ENCODE measurements around the gene MVB12B.

MVB12B gene

DNA sequence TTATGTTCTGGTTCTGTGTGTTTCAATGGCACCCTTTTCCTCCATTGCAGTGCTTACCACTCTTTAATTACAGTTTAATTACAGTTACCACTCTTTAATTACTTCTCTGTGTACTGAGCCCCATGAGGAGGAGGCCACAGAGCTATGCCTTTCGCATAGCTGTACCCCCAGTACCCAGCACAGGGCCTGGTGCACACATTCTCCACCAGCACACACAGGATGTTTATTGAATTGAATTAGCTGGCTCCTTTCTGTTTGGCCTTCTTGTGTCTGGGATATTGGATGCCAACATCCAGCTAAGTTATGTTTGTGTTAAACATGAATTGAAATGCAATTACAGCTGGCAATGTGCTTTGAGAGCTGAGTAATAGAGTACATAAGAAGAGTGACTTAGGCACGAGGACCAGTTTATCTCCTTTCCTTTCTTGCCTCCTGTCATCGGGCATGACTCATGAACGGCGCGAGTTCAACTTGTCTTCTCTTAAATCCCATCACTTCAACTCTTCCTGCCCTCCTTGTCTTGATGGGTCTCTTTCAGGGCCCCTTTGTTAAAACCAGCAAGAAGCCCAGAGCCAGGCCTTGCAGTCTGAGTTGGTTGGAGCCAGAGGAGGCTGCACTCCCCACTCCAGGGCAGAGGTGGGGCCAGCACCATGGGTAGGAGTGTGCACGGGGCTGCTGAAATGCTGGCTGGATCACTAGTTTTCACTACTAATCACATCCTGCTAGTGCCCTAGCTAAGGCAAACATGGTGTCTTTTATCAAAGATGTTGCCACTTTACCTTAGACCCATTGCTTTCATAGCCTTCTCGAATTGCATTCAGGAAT is 37.4 kb downstream of the MVB12B start:
- no peak for DNase-seq (ENCODE audit: low read depth)

DNA sequence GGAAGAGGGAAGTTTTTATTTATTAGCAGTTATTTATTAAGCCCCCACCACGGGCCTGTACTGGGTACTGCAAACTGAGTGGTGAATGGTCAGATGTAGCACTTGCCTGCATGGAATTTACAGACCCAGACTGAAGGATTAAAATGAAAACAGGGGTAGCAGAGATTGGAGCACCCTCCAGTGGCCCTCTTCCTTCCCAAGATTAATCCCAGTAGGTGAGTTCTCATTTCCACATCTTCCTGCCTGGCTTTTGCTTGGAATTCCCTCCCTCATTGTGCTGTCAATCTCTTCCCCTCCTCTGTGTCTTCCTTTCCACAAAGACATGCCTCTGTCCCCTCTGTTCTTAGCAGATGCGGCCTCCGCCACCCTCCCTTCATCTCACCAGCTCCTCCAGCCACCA is 39.2 kb downstream of the MVB12B start:
- no peak for DNase-seq (ENCODE audit: low read depth)

DNA sequence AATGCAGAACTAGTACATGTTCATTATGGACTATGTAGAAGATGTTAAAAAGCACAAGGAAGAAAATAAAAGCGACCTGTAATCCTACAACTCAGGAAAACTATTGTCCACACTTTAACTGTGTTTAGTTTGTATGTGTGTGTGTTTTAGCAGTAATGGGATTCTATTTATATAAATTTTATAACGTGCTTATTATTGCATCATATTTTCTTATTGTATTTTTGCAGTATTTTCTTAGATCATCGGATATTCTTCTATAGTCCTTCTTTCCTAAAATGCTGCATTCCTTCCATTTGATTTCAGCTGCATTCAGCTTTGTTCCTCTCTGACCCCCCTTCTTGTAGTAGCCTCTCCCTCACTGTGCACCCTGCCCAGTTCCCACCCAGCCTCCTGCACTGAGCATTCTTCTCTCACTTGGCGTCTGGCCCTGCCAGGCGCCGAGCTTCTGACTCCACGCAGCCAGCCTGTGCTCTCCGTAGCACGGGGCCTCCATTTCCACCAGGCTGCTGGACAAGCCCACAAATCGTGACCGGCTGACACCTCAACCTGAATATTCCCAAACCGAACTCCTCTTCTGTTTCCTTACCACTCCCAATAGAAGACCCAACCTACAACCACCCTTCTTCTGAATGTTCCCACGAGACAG is 39.9 kb downstream of the MVB12B start:
- DNase-seq (ENCODE audit: low read depth), result no peak

DNA sequence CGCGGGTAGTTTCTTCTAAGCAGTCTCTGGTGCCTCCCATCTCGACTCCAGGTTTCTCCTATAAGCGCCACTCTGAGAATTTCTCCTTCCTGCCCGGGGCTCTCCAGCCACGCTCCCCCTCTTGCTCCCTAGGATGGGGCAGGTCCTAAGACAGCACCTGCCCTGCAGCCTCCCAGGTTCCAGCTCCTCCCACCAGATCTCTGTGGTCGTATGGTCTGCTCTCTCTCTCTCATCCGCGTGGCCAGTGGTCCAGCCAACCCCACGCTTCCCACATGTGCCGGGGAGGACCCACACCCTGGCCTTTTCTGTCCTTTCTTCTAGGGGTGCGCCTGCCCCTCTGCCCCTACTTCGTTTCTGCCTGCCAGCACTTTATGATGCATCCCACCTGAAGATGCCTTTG is 40.5 kb downstream of the MVB12B start:
- no peak for DNase-seq (ENCODE audit: low read depth)

DNA sequence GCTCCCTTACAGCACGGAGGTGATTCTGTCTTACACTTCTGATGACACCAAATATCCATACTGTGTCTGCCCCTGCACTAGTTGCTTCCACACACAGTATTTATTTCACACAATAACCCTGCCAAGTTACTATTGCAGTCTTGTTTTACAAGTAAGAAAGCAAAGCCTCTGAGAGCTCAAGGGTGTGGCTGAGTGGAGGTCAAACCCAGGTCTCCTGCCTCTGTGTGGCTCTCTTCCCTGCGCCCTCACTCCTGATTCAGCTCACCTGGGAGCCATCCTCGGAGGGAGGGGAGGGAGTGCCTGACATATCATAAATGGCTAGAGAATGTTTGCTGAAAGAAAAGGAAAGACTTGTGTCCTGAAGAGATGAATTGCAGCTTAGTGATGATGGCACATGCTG is 41.0 kb downstream of the MVB12B start:
- no peak for DNase-seq (ENCODE audit: low read depth)

DNA sequence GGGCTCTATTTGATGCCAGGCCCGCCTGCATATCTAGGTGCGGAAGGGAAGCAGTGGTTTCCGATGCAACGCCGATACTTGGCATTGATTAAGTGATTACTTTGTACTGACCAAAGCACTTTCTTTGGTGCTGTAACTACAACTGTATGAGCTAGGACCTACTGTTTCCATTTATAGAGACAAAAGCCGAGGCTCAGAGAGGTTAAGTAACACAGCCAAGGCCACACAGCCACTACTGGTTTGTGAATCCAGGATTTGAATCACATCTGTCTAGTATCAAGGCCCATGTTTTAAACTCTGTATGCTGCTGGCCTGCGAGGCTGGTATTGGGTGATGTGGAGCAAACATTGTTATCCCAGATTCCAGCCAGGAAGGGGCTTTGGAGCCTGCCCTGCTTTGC is 41.4 kb downstream of the MVB12B start:
- DNase-seq (ENCODE audit: low read depth), result no peak

DNA sequence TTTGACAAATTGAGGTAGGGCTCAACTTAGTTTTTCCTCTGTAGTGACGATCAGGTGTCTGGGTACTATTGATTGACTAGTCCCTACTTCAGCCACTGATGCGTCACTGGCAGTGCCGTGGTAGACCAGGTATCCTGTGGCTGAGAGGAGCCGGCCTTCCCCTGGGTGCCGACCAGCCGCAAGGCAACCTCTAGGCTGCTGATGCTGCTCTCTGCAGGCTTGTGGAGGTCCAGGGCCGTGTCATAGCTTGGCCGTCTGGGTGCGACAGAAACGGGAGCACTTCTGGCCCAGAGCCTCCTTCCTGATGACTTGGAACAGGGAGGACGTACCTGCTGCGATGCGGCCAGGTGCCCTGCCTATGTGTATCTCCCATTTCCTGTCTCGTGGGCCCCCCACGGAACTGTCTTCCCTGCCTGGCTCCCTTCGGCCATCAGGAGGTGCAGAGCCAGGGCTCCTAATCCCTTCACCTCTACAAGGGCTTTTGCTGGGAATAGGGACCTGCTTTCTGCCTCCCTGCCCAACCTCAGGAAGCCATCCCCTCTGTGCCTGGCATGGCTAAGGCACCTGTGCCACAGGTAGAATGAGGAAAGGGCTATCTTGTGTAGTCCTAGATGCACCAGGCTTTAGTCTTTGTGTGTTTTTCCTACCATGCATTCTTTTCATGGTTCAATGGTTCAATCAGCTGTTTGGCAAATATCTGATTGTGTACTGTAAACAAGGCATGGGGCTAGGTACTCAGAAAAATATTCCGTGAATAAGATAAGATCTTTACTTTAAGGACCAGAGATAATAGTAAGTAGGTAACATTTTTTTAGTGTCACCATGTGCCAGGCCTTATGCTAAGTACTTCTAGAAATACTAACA is 44.6 kb downstream of the MVB12B start:
- no peak for DNase-seq (ENCODE audit: low read depth)

DNA sequence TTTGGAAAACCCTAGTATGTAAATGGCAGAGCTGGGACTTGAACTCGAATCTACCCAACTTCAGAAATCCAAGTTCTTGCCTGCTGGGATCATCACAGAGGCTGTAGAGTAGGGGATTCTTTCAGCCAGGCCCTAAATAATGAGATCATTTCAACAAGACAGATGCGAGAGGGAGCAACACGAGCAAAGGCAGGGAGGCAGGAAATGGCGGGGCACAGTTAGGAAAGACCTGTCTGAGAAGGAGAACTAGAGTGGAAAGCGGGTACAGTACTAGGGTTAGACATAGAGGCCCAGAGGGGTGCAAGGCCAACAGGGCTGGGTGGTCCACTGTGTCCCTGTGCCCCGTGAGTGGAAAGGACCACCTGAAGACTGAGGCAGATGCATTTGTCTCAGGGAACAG is 46.1 kb downstream of the MVB12B start:
- no peak for DNase-seq (ENCODE audit: low read depth)

DNA sequence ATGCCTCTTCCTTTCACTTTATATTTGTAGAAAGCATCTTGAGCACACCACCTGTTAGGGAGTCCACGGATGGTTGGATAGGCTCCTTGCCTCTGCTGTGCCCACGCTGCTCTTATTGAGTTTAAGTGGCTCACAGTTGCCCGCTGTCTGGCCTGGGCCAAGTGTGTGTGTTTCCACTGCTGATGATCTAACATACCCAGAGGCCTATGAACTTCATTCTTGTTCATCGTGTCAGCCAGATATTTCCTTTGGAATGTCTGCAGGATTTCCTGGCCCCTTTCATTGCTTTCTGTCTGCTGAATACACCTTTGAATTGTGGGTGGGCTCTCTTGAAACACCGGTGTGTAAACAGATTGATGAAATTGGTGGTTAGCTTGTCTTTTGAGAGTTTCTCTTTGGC is 46.6 kb downstream of the MVB12B start:
- DNase-seq (ENCODE audit: low read depth), result no peak

DNA sequence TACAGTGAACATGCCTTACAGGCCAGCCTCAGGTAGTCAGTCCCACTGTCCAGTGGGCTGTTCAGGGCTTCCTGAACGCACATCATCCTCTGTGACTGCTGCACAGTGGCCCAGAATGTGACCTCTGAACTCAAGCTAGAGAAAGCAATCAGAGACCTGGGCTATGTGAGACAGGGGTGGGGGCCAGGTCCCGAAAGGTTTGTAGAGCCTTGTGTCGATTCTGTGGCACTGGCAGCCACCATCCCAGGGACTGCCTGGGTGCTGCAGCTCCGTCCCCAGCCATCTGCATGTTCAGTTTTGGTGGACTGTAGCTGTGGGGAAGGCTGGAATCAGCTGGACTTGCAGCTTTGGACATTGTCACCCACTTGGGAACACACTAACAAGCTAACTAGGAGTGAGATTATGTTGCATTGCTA is 47.7 kb downstream of the MVB12B start:
- no peak for DNase-seq (ENCODE audit: low read depth)

DNA sequence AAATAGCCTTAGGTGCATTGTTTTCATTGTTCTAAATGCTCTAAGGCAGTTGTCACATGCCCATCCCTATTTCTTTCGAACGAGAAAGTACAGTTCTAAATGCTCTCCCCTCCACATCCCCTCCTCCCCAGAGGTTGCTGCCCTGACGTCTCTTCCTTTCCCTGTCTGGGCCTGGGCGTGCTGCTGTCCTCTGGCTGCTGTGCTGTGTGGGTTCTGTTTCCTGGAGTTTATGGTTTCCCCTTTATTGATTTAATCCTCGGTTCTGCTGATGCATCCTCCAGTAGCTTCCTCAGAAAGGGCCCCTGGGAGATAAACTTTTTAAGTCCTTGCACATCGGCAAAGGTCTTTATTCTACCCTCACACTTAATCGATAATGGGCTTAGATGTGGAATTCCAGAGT is 48.8 kb downstream of the MVB12B start:
- no peak for DNase-seq (ENCODE audit: low read depth)

DNA sequence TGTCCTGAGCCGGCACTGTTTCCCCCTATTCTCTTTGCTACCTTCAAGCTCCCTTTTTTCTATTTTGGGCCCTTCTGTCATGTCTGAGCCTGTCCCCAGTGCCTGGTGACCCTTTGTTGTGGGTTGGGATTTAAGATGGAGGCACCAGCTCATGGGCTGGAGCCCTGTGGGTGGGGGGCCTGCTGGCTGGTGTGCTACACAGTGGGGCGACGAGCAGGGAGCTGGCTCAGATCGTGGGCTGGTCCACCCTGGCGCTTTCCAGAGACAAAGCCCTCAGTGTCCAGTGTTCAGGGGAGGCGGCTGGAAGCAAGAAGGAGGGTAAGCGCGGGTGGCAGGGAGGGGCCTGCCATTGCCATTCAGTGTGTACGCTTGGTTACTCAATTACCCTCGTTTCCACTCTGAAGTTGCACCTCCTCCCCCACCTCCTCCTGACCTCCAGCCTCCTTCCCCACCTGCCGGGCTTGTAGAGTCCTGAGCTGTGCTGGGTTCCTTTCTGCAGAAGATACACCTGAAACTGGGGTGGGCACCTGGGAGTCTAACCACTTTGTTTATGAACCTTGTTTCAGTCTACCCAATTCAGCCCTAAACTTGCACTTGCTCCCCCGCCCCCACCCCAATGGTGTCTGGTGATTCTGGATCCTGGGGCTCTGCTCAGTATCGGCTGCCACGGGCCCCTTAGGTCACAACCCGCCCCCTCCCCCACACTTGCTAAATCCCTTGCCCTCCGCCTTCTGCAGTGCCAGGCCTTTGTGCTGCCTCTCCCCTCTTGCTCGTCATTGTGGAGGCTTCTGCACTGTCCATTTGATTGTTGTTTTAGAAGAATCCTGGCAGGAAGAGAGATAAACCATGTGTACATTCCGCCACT is 49.9 kb downstream of the MVB12B start:
- DNase-seq (ENCODE audit: low read depth), result no peak

DNA sequence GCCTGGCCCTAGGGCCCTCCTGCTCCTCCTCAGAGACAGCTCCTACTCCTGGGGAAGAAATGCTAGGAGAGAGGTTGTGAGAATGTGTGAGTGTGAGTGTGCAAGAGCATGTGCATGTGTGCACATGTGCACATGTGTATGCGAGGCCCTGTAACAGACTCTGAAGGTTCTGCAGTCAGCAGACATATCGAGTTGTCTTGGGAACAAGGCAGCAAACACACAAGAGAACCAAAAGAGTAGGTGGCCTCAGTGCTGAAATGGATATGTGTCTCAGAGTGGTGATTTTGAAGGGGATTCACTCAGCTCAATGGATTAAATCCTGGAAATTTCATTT is 50.5 kb downstream of the MVB12B start:
- no peak for DNase-seq (ENCODE audit: low read depth)

DNA sequence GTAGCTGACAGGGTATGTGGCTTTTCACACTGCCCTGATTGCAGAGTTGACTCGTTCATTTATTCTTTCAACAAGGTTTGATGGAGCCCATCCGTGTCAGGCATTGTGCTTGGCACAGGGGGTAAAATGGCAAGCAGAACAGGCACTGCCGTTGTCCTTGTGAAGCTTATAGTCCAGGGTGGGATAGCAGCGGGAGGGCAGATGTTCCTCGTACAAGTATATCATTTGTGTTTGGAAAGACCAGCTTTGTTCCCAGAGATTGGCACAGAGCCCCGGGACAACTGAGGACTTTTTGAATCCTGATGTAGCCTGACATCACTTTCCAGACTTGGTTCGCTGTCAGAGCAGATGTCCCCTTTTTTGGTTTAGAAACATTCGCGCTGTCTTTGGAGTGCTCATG is 50.9 kb downstream of the MVB12B start:
- DNase-seq (ENCODE audit: low read depth), result no peak

DNA sequence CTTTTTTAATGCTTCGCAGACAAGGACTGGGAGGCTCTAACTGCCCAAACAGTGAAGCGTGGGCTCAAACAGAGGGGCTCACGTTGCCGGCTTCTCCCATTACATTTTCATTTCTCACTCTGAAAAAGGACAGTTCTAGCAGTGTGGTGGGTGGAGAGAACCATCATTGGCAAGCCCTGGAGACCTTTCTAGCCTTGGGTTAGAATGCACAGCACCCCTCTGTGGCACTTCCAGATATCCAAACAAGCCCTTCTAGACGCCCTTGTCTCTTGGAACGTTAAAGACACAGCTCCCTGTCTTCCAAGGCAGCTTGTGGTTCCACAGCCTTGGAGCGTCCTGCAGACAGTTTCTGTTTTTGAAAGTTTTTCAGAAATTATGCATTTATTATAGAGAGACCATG is 52.1 kb downstream of the MVB12B start:
- DNase-seq (ENCODE audit: low read depth), result no peak

DNA sequence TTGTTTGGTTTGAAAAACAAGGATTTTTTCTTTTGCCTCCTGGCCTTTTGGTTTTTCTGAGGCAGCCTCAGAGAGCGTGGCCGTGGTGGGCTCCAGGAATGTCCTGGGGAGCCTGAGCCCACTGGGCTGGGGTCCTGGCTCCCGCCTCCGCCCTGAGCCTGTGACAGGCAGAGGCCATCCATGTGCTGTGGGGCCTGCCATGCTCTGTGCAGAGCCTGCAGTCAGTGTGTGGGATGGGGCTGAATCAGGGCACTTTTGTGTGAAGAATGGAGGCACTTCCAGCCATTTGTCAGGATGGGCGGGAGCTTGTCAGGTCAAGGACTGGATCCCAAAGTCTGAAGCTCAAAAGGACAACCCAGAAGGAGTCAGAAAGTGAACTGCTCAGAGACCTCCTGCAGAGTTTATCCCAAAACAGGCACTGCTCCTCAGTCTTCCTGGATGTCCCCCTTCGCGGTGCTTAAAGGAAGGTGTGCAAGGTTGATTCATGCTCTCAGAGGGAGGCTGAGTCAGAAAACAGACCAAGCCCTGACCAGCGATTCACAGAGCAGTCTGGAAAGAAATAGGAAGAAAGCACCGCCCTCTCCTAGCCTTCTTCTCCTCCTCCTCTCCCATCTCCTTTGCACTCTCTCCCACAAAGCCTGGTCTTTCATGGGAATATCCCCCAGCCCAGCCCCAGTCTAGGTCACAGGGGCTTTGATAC is 53.2 kb downstream of the MVB12B start:
- DNase-seq (ENCODE audit: low read depth), result no peak

DNA sequence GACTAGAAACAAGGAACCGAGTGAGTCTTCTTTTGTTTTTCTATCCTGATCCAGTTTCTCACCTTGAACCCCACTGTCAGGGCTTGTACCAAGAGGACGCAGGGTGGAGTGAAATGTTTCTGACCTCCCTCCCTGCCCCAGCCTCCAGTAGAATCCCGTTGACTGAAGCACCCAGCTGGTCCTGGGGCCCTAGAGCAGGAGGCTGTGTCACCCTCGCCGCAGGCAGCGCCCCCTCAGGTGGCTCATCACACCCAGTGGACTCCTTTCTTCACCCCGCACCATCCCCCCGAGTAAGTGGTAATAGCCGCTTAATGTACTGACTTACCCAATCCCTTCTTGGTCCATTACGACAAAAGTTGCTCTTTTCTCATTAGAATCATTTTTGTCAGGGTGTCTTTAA is 53.8 kb downstream of the MVB12B start:
- DNase-seq (ENCODE audit: low read depth), result no peak

DNA sequence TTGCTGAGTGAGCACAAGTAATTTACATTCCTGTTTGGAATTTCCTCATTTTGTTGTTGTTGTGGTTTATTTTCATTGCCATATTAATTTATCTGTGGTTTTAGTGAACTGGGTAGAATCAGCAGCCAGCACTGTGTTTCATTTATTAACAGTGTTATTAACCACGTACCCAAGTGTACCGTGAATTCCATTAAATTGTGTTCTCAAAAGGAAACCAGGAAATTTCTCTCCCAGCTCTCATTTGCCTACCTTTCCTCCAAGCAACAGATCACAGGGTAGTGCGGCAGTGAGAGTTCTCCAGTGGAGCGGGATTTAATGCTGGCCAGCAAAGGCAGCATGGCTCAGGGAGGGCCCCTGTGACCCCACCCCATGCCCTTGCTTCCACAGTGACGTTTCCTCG is 54.6 kb downstream of the MVB12B start:
- DNase-seq (ENCODE audit: low read depth), result no peak

DNA sequence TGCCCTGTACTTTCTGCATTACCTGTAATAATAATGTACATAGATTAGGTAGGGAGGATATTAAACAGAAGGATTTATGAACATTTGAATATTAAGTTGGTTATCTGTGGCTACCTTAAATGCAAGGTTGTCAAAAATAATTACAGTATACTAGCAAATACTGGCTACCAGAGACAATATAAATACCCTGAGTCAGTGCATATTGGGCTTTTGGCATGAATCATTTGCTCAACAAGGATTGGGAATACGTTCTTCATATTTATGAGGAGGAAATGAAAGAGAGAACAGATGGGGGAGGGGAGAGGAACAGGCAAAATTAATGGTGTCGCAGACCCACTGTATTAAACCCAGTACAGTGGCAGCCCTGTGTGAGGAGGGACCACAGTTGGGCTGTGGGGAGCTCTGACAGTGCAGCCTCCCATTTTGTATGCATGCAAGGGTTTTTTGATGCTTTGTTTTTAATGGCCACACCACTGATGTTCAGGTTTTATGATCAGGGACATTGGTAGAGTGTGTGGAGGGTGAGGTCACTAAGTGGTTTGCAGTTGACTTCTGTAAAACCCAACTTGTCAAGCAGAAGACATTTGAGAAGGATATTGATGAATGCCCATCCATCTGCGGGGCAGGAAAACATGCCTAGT is 56.9 kb downstream of the MVB12B start:
- no peak for DNase-seq (ENCODE audit: low read depth)

DNA sequence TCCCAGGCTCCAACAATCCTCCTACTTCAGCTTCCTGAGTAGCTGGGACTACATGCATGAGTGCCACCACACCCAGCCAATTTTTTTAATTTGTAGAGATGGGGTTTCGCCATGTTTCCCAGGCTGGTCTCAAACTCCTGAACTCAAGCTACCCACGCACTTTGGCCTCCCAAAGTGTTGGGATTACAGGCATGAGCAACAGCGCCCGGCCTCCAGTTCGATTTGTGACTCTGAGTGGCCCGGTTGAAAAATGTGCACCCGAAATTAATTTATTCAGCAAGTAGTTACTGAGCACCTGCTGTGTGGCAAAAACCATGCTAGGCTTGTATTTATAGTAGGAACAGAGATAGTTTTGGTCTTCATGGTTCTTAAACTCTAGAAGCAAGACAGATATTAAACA is 58.3 kb downstream of the MVB12B start:
- no peak for DNase-seq (ENCODE audit: low read depth)

DNA sequence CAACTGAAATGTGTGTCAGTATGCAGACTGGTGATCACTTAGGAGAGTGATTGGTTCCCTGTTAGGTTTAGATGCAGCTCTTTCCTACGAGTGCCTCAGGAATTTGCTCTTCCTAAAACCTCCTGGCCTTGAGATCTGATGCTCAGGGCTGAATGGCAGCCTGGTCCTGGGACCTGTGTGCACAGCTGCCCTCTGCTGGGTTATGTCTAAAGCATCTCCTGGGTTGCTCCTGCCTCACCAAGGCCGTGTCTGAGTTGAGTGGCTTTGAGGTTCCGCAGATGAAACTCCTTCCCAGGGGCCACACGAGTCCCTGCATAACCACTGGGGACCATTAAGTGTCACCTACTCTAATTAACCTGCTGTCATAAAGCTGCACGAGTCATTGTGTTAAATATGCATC is 59.5 kb downstream of the MVB12B start:
- no peak for DNase-seq (ENCODE audit: low read depth)

Measured in activated T-cell treated with anti-CD3 and anti-CD28 coated beads for 1 hour (primary cell).